HepG2 (cell line): Measurements from ENCODE around the gene RHOT2. TPM values are rescaled to one million over a fixed set of nuclear protein-coding genes. Genes with fewer than 3 reads are reported as not detected.

Experiments used
- ATAC-seq: fragments of 200-7000 bp; cut with Tn5 transposase; 3 replicates; pipeline ENCODE4 v1.9.1; 2020; ENCODE audit warnings: mild to moderate bottlenecking, moderate library complexity
- BruUV-seq: library from RNA; stranded (reverse); fragments of 400-500 nt; replicated peaks from 2 replicates; lab custom pipeline; 2021; lab: Mats Ljungman, UMichigan
- CTCF ChIA-PET: fragments of 300-600 bp; formaldehyde crosslinking; extraction: SDS; loops from one replicate; lab custom pipeline; 2021; ENCODE audit warnings: low total read pairs, inconsistent platforms, low intra/inter-chr PET ratio; lab: Yijun Ruan, JAX
- POLR2A ChIA-PET: fragments of 350-600 bp; sonication (Branson Sonifier 250); formaldehyde crosslinking; loops from one replicate; lab custom pipeline; 2020; ENCODE audit warnings: antibody characterized with exemption, inconsistent platforms; lab: Yijun Ruan, JAX
- DNase-seq: peaks from one replicate; pipeline ENCODE4 v3.0.0-alpha.2; 2015; ENCODE audit warnings: low spot score
- FAIRE-seq: peaks from 3 replicates; lab custom pipeline; 2011; peaks lifted over from hg19 to GRCh38; lab: Jason Lieb, UNC
- H2AFZ ChIP-seq: one replicate; pipeline ENCODE4 v1.6.1; 2011; ENCODE audit warnings: low read length, inconsistent platforms
- H3K27ac ChIP-seq: fragments of 300-600 bp; 3 replicates; pipeline ENCODE4 v1.8.0; 2011; ENCODE audit warnings: mixed run types, mild to moderate bottlenecking, mixed read lengths, low read length, inconsistent platforms; ENCODE audit not compliant: insufficient read depth; ENCODE audit errors: extremely low read length
- H3K27me3 ChIP-seq, 2 experiments: fragments of 200-600 bp in 1 of 2; 2 replicates in 1 of 2; 3 replicates in 1 of 2; pipeline versions ENCODE4 v1.6.0 to v1.8.0; 2011; ENCODE audit warnings: low read length in 2 of 2, mild to moderate bottlenecking in 2 of 2, moderate library complexity in 2 of 2, inconsistent platforms in 1 of 2; ENCODE audit not compliant: insufficient read depth in 2 of 2, control insufficient read depth in 1 of 2
- H3K36me3 ChIP-seq, 2 experiments: fragments of 200-600 bp in 1 of 2; replicated peaks in 1 of 2; 2 replicates in 1 of 2; 3 replicates in 1 of 2; pipeline versions ENCODE4 v1.5.1 to v1.8.0; 2011; ENCODE audit warnings: low read length in 2 of 2, inconsistent platforms in 1 of 2; ENCODE audit not compliant: insufficient read depth in 2 of 2, control insufficient read depth in 1 of 2
- H3K4me1 ChIP-seq: 2 replicates; pipeline ENCODE4 v1.5.1; 2012; ENCODE audit warnings: low read length, inconsistent platforms; ENCODE audit not compliant: insufficient read depth
- H3K4me2 ChIP-seq: 2 replicates; pipeline ENCODE4 v1.6.0; 2011; ENCODE audit warnings: low read depth, low read length, inconsistent platforms
- H3K4me3 ChIP-seq, 3 experiments: fragments of 200-600 bp in 1 of 3; sonication (generic), shearing (Covaris generic) in 1 of 3; replicated peaks in 1 of 3; 2 replicates each; pipeline ENCODE4 v1.5.1; 2011 to 2016; ENCODE audit warnings: low read length in 3 of 3, inconsistent platforms in 2 of 3, low read depth in 2 of 3, mild to moderate bottlenecking in 2 of 3, control low read depth in 1 of 3, mixed read lengths in 1 of 3; ENCODE audit not compliant: insufficient read depth in 1 of 3
- H3K79me2 ChIP-seq: one replicate; pipeline ENCODE4 v1.6.1; 2011; ENCODE audit warnings: low read length, inconsistent platforms; ENCODE audit not compliant: insufficient read depth
- H3K9ac ChIP-seq: 2 replicates; pipeline ENCODE4 v1.6.0; 2011; ENCODE audit warnings: mild to moderate bottlenecking, low read depth, low read length, inconsistent platforms; ENCODE audit not compliant: insufficient read depth
- H3K9me3 ChIP-seq: 2 replicates; pipeline ENCODE4 v1.5.1; 2012; ENCODE audit warnings: mild to moderate bottlenecking, low read length
- H4K20me1 ChIP-seq: 2 replicates; pipeline ENCODE4 v1.6.0; 2011; ENCODE audit warnings: inconsistent platforms, mild to moderate bottlenecking, low read length, moderate library complexity; ENCODE audit not compliant: insufficient read depth
- HNRNPK ChIP-seq: fragments of 200-400 bp; formaldehyde crosslinking; IDR thresholded peaks from 2 replicates; pipeline ENCODE4 v1.6.1; 2018; ENCODE audit warnings: low read length, low read depth, moderate library complexity, mild to moderate bottlenecking; ENCODE audit not compliant: poor library complexity, severe bottlenecking
- MBD4 ChIP-seq: IDR thresholded peaks from 2 replicates; pipeline ENCODE4 v1.6.1; 2012; ENCODE audit warnings: low read length, inconsistent platforms, borderline replicate concordance
- TBL1XR1 ChIP-seq: fragments of 150-350 bp; IDR thresholded peaks from 2 replicates; pipeline ENCODE4 v1.6.1; 2014; ENCODE audit warnings: borderline replicate concordance, low read length; ENCODE audit not compliant: partially characterized antibody
- ZFP62 ChIP-seq: sonication (generic); formaldehyde crosslinking; IDR thresholded peaks from 2 replicates; pipeline ENCODE4 v1.4.0; 2020; ENCODE audit warnings: missing genetic modification reagents
- ZNF3 ChIP-seq: IDR thresholded peaks from 2 replicates; pipeline ENCODE4 v1.7.0; 2017; ENCODE audit warnings: inconsistent platforms
- ZNF350 ChIP-seq: sonication (generic); formaldehyde crosslinking; IDR thresholded peaks from 2 replicates; pipeline ENCODE4 v1.4.0; 2020; ENCODE audit warnings: mild to moderate bottlenecking, low read depth, missing genetic modification reagents, borderline replicate concordance
- ZNF646 ChIP-seq: sonication (generic); formaldehyde crosslinking; IDR thresholded peaks from 2 replicates; pipeline ENCODE4 v1.9.0; 2021; ENCODE audit warnings: mild to moderate bottlenecking, missing genetic modification reagents
- WGBS: methylation state at CpG from one replicate; pipeline ENCODE4 v1.1.6; 2017; ENCODE audit warnings: low lambda C conversion rate; 5-methylcytosine and 5-hydroxymethylcytosine counted together
- in situ Hi-C: cut with HindIII; loops from 2 replicates; pipeline ENCODE4 v1.10.0; 2017; ENCODE audit warnings: low pct_unique_long_range_greater_than_20kb; ENCODE audit not compliant: extremely low pct_ligation_motif_present
- intact Hi-C: fragments of 100-400 bp; cut with micrococcal nuclease; formaldehyde crosslinking; loops from one replicate; pipeline ENCODE4 v1.10.0; 2022; ENCODE audit not compliant: unreplicated experiment
- polyA plus RNA-seq, 8 experiments: library from polyadenylated mRNA; depleted of rRNA in 3 of 8; stranded (reverse) in 7 of 8; unstranded in 1 of 8; fragments of >200 nt; fragmentation: Illumina TruSeq in 4 of 8; extraction: Trizol in 4 of 8; gene quantifications; 2 replicates each; pipeline versions ENCODE4 v1.2.1 to v1.2.3, GENCODE V29; 2011 to 2016; ENCODE audit warnings: low read depth in 4 of 8, missing spikeins in 1 of 8, mixed read lengths in 1 of 8; ENCODE audit not compliant: insufficient read depth in 1 of 8
- total RNA-seq, 5 experiments: library from RNA; depleted of rRNA; stranded (reverse); fragments of >200 nt; fragmentation: Illumina TruSeq; extraction: Trizol; gene quantifications; 2 replicates each; pipeline ENCODE4 v1.2.3, GENCODE V29; 2016; ENCODE audit warnings: low read depth in 1 of 5

Gene RHOT2
- total and polyA plus RNA-seq, 2 of the 13 experiments (the other 11 are each of a cell fraction or from before 2014, with no cell fraction given): 63.6 to 76.9 TPM

GRCh38 chr16:660459-661183 is 7.3 kb upstream of the RHOT2 start:
- H3K4me3 ChIP-seq: no peak overlapping the region
- no peaks in the 10 kb centered on the region for H3K27me3 ChIP-seq
- DNase-seq: no peak
- no peaks in the 10 kb centered on the region for H3K9me3 ChIP-seq
- TF ChIP-seq HNRNPK (peak; percentile 14), MBD4 (no peak)
- WGBS: 91% methylated on average over 26 of the region's 43 CpGs
- H2AFZ ChIP-seq: no peak overlapping the region
- no peaks in the 10 kb centered on the region; a peak in 1 of 5 replicates for H3K36me3 ChIP-seq
- FAIRE-seq: no peak
- in situ Hi-C loops (no loop called here), intact Hi-C loops (no loop called here)
- CTCF ChIA-PET: no interaction called here
- BruUV-seq: no TSS peak
- no peak overlapping the region for H3K9ac ChIP-seq
- H4K20me1 ChIP-seq: no peaks in the 10 kb centered on the region
- no peaks in the 10 kb centered on the region for H3K79me2 ChIP-seq
- no peak overlapping the region for H3K27ac ChIP-seq
- POLR2A ChIA-PET: no interaction called here
- H3K4me2 ChIP-seq: no peak overlapping the region
- H3K4me1 ChIP-seq: no peaks in the 10 kb centered on the region
- peak; percentile 9; the same call in 1 of the 3 replicates for ATAC-seq

- no peaks in the 10 kb centered on the region for H3K79me2 ChIP-seq
- intact Hi-C loops: no loop called here
- in situ Hi-C loops: no loop called here
- H3K27ac ChIP-seq: no peak overlapping the region
- no peak for ATAC-seq
- DNase-seq: no peak
- no peaks in the 10 kb centered on the region; a peak in 1 of 5 replicates for H3K36me3 ChIP-seq
- no peaks in the 10 kb centered on the region for H3K9me3 ChIP-seq
- H3K4me1 ChIP-seq: no peaks in the 10 kb centered on the region
- ChIA-PET POLR2A (no interaction called here), CTCF (no interaction called here)
- no peak overlapping the region for H3K4me3 ChIP-seq
- H3K4me2 ChIP-seq: no peak overlapping the region
- no peak overlapping the region for H2AFZ ChIP-seq
- H3K9ac ChIP-seq: no peak overlapping the region
- no peaks in the 10 kb centered on the region for H4K20me1 ChIP-seq
- no peaks in the 10 kb centered on the region for H3K27me3 ChIP-seq
- BruUV-seq: no TSS peak
- WGBS: 98% methylated on average over 32 of the region's 35 CpGs
- FAIRE-seq: no peak
- TF ChIP-seq ZNF646 (no peak), TBL1XR1 (no peak), ZFP62 (CRISPR knock-in tag) (no peak), ZNF350 (CRISPR knock-in tag) (no peak), ZNF3 (CRISPR knock-in tag) (no peak)
Observed at GRCh38 chr16:661184-661821, 6.6 kb upstream of the RHOT2 start.
